Hepatic stellate cell (primary cell): ENCODE measurements around the gene SYAP1.
A peak's percentile ranks its signal among the peaks of the same experiment; 100 is the strongest.
"Not testable (repeated sequence)": the region's sequence is repeated elsewhere in the genome, so short reads cannot be mapped to it uniquely, and the experiment has no call there.

Experiments used
- DNase-seq: peaks from one replicate; pipeline ENCODE4 v3.0.0; 2011; ENCODE audit warnings: low spot score

SYAP1 gene

GRCh38 chrX:16779815-16780214 lies 60.4 kb downstream of the SYAP1 start:
- DNase-seq = not testable (repeated sequence)

GRCh38 chrX:16783452-16783851 lies 64.0 kb downstream of the SYAP1 start:
- no peak for DNase-seq

GRCh38 chrX:16784440-16784839 lies 65.0 kb downstream of the SYAP1 start:
- DNase-seq = not testable (repeated sequence)

- DNase-seq = no peak
Observed at GRCh38 chrX:16785247-16786138, 66.1 kb downstream of the SYAP1 start.

GRCh38 chrX:16786139-16786790 lies 66.9 kb downstream of the SYAP1 start, which contains the start of gene TXLNG:
TSS of gene TXLNG (plus strand) at chrX:16786466. CDS start at chrX:16786488, 22 bp downstream.
- DNase-seq = peak; percentile 99

GRCh38 chrX:16786791-16787735 lies 67.7 kb downstream of the SYAP1 start:
- DNase-seq = peak; percentile 13

GRCh38 chrX:16788477-16788876 lies 69.1 kb downstream of the SYAP1 start:
- no peak for DNase-seq

GRCh38 chrX:16796298-16796697 lies 76.9 kb downstream of the SYAP1 start:
- no peak for DNase-seq

- DNase-seq = no peak
Observed at GRCh38 chrX:16797358-16797757, 77.9 kb downstream of the SYAP1 start.

GRCh38 chrX:16797841-16798240 lies 78.4 kb downstream of the SYAP1 start:
- no peak for DNase-seq

GRCh38 chrX:16804923-16805464 lies 85.6 kb downstream of the SYAP1 start:
- DNase-seq = no peak

GRCh38 chrX:16807548-16807947 lies 88.1 kb downstream of the SYAP1 start:
- DNase-seq = peak; percentile 78

- DNase-seq = peak; percentile 72
Observed at GRCh38 chrX:16807976-16808542, 88.6 kb downstream of the SYAP1 start.

- no peak for DNase-seq
Observed at GRCh38 chrX:16814597-16814996, 95.2 kb downstream of the SYAP1 start.
